HT1080 (cell line): ENCODE results near the gene KL. TPM values are rescaled to one million over a fixed set of nuclear protein-coding genes. Genes with fewer than 3 reads are reported as not detected.

Source experiments
- DNase-seq: peaks from one replicate; pipeline ENCODE4 v3.0.0-alpha.2; 2015; ENCODE audit warnings: low read depth
- total RNA-seq: library from RNA; depleted of rRNA; stranded (reverse); fragments of >200 nt; shearing (Covaris generic); gene quantifications from 2 replicates; pipeline ENCODE4 v1.2.3, GENCODE V29; 2014

KL gene
- total RNA-seq, 1 experiment from 2014 or later, result not detected

DNA sequence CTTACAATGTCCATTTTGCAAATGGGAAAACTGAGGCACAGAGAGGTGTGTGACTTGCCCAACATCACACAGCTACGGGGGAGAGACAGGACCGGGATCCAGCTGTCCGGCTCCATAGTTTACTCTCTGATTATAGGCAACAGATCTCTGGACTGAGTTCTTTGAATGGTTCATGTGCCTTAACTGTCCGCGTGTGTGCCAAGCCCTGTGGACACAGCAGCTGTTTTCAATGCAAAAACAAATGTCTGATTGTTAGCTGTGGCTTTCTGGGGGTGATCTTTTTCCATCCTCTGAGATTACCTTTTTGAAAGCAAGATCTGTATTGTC, 94.1 kb downstream of the KL start:
- no peak for DNase-seq

DNA sequence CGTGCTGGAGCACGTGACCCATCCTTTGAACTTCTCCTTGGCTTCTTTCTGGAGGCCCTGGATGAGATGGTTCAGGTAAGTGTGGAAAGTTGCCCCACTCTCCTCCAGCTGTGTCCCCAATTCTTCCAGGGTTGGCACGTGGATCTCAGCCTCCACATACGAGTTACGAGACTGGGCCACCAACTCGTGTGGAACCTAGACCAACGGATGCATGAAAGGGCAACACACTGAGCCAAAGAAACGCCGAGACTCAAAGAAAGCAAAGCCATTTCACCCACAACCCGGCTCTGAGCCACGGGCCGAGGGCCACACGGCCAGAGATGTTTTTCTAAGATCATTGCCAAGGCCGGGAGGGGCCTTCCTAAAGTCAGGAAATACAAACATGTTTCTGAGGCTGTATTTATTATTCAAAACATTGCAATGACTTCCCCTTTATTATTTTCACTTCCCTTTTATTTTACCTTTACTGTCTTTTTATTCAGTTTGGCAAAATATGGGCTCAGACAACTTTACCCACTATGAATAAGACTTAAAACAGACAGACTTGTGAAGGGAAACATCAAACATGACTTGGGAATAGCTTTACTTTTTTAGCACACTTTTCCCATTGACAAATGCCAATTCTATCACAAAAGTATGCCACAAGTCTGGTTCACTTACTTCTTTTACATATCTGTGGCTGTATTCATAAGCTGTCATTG, 94.6 kb downstream of the KL start:
- DNase-seq, result no peak

GRCh38 chr13:33111414-33112110, 95.3 kb downstream of the KL start:
- no peak for DNase-seq

DNA sequence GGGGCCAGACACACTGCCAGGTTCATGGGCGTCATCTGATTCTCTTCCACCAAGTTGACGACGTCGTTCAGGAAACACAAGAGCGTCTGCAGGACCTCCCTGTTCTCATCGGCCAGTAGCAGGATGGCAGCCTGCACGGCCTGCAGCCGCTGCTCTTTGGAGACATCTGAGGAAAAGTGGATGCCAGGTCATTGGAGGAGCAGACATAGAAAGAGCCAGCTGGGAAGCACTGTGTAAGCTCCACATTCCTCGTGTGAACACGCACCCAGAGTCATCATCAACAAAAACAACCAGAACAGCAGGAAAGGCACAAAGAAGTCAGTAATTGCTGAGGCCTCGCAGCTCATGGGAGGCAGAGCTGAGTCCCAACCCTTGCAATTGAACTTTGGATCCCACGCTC, 96.5 kb downstream of the KL start:
- DNase-seq, result no peak

GRCh38 chr13:33114146-33114545, 97.9 kb downstream of the KL start:
- DNase-seq, result no peak

- no peak for DNase-seq
These were observed 99.1 kb downstream of the KL start for GRCh38 chr13:33115274-33115673.
